ENCODE results near the gene USP24. TPM values are rescaled to one million over a fixed set of nuclear protein-coding genes. Genes with fewer than 3 reads are reported as not detected.

The USP24 gene
- total RNA-seq, 1 experiment from 2014 or later, result 35.3 TPM

DNA sequence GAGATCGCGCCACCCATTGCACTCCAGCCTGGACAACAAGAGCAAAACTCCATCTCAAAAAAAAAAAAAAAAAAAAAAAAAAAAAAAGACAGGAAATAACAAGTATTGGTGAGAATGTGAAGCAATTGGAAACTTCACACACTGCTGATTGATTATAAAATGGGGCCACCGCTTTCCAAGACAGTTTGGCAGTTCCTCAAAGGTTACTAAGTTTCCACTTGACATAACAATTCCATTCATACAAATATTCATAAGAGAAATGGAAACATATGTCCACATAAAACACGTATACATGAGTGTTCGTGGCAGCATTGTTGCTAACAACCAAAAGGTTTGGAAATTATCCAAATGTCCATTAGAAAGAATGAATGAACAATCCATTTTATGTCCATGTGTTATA is 26.3 kb downstream of the USP24 start:
- no peak overlapping the region for H3K27ac Mint-ChIP-seq
- H3K36me3 Mint-ChIP-seq (ENCODE audit: insufficient read depth in 1 of 3, low read depth in 3 of 3), result peaks cover 7 to 16% (median 15%) of the 10 kb centered on the region in 3 experiments
- Histone ChIP-seq H4K91ac (ENCODE audit: insufficient read length, low read depth, low read length) (no peak overlapping the region), H3T11ph (ENCODE audit: low read length) (no peak overlapping the region), H3K79me1 (ENCODE audit: insufficient read depth, low read depth, low read length, poor library complexity, severe bottlenecking) (no peaks in the 10 kb centered on the region), H2AK5ac (ENCODE audit: insufficient read length, low read length) (no peak overlapping the region), H3K14ac (ENCODE audit: insufficient read depth, low read length) (no peak overlapping the region), H3K23me2 (ENCODE audit: insufficient read length, low read depth, low read length, poor library complexity, severe bottlenecking) (no peaks in the 10 kb centered on the region), H2AFZ (ENCODE audit: low read length) (no peak overlapping the region), H3K23ac (ENCODE audit: insufficient read length, low read depth, low read length) (no peak overlapping the region), H4K8ac (replicated peaks; ENCODE audit: insufficient read length, low read depth, low read length) (no peak overlapping the region), H2BK120ac (ENCODE audit: low read depth, low read length, poor library complexity, severe bottlenecking) (no peak overlapping the region), H2BK12ac (ENCODE audit: insufficient read length, low read depth, low read length) (no peak overlapping the region), H3K18ac (ENCODE audit: insufficient read length, low read depth, low read length) (no peak overlapping the region), H4K20me1 (ENCODE audit: control insufficient read depth, insufficient read depth, insufficient read length) (no peaks in the 10 kb centered on the region), H3K56ac (ENCODE audit: insufficient read length, low read depth, low read length) (no peak overlapping the region), H3K4me2 (ENCODE audit: insufficient read depth, insufficient read length, low read length) (no peak overlapping the region), H3K4ac (ENCODE audit: low read depth, low read length) (no peak overlapping the region), H2BK20ac (ENCODE audit: low read depth, low read length, poor library complexity, severe bottlenecking) (no peak overlapping the region), H2BK15ac (ENCODE audit: low read depth, low read length) (no peak overlapping the region), H3K4me1 (ENCODE audit: insufficient read depth, low read length) (no peaks in the 10 kb centered on the region), H3K9ac (ENCODE audit: extremely low read depth, insufficient read length, low read length) (no peak overlapping the region), H4K5ac (ENCODE audit: insufficient read length, low read depth, low read length) (no peak overlapping the region), H3K79me2 (ENCODE audit: insufficient read depth, low read length) (peaks cover 8% of the 10 kb centered on the region), H3K9me3 (ENCODE audit: control insufficient read depth, low read depth, low read length) (no peaks in the 10 kb centered on the region), H2BK5ac (ENCODE audit: insufficient read length, low read length) (no peak overlapping the region), H3K27ac (ENCODE audit: insufficient read length, low read depth, low read length) (no peak overlapping the region), H3K27me3 (ENCODE audit: insufficient read depth, low read length) (no peaks in the 10 kb centered on the region)
- no peak for DNase-seq
- WGBS (ENCODE audit: extremely low coverage, insufficient read length, low lambda C conversion rate), result no CpG with 5 or more reads among the region's 5 CpGs
- TF ChIP-seq, protein P1, sequence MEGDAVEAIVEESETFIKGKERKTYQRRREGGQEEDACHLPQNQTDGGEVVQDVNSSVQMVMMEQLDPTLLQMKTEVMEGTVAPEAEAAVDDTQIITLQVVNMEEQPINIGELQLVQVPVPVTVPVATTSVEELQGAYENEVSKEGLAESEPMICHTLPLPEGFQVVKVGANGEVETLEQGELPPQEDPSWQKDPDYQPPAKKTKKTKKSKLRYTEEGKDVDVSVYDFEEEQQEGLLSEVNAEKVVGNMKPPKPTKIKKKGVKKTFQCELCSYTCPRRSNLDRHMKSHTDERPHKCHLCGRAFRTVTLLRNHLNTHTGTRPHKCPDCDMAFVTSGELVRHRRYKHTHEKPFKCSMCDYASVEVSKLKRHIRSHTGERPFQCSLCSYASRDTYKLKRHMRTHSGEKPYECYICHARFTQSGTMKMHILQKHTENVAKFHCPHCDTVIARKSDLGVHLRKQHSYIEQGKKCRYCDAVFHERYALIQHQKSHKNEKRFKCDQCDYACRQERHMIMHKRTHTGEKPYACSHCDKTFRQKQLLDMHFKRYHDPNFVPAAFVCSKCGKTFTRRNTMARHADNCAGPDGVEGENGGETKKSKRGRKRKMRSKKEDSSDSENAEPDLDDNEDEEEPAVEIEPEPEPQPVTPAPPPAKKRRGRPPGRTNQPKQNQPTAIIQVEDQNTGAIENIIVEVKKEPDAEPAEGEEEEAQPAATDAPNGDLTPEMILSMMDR (conservative IDR thresholded peaks at IDR 0.05), result no peak
- H3K4me3 Mint-ChIP-seq, result no peak overlapping the region
- no peaks in the 10 kb centered on the region for H3K27me3 Mint-ChIP-seq (ENCODE audit: low read depth)
- H3K4me1 Mint-ChIP-seq, result peaks cover 11 to 18% of the 10 kb centered on the region in 2 experiments
- H3K9me3 Mint-ChIP-seq, result peaks cover 8% of the 10 kb centered on the region in 2 experiments

Measured in H9 (cell line).